SK-N-SH (cell line): ENCODE results near the gene EFNA3. TPM values are rescaled to one million over a fixed set of nuclear protein-coding genes. Genes with fewer than 3 reads are reported as not detected.

Source experiments
- CTCF ChIA-PET: fragments of 300-600, 350-600 bp; formaldehyde crosslinking; extraction: SDS; loops from one replicate; lab custom pipeline; 2021; lab: Yijun Ruan, JAX
- POLR2A ChIA-PET: fragments of 350-600 bp; sonication (Branson Sonifier 250); formaldehyde crosslinking; extraction: SDS; loops from one replicate; lab custom pipeline; 2020; ENCODE audit warnings: antibody characterized with exemption, inconsistent platforms; lab: Yijun Ruan, JAX
- DNase-seq: peaks from one replicate; pipeline ENCODE4 v3.0.0; 2012
- H2AFZ ChIP-seq: fragments of 200-600 bp; sonication (generic); 2 replicates; pipeline ENCODE4 v1.8.1; 2016; ENCODE audit warnings: antibody characterized with exemption, mild to moderate bottlenecking, low read depth
- H3F3A ChIP-seq: fragments of 200-600 bp; sonication (generic); replicated peaks from 2 replicates; pipeline ENCODE3; 2016; ENCODE audit warnings: antibody characterized with exemption, mild to moderate bottlenecking; ENCODE audit not compliant: insufficient read depth
- H3K27ac ChIP-seq, 2 experiments: fragments of 200-500 bp in 1 of 2; fragments of 200-600 bp in 1 of 2; sonication (Bioruptor generic) in 1 of 2; sonication (generic), shearing (Covaris generic) in 1 of 2; 2 replicates each; pipeline versions ENCODE4 v1.5.1 to v1.6.1; 2014 to 2016; ENCODE audit warnings: low read depth in 2 of 2, inconsistent platforms in 1 of 2, low read length in 1 of 2, mild to moderate bottlenecking in 1 of 2, mixed read lengths in 1 of 2
- H3K27me3 ChIP-seq: fragments of 200-600 bp; sonication (generic), shearing (Covaris generic); 2 replicates; pipeline ENCODE4 v1.6.1; 2016; ENCODE audit warnings: mixed run types; ENCODE audit not compliant: insufficient read depth
- H3K36me3 ChIP-seq, 2 experiments: fragments of 200-500 bp in 1 of 2; fragments of 200-600 bp in 1 of 2; sonication (Bioruptor generic) in 1 of 2; sonication (generic) in 1 of 2; replicated peaks in 1 of 2; 2 replicates each; pipeline versions ENCODE3 to v1.5.1; 2014 to 2016; ENCODE audit warnings: low read length in 1 of 2, mild to moderate bottlenecking in 1 of 2; ENCODE audit not compliant: insufficient read depth in 2 of 2, control insufficient read depth in 1 of 2
- H3K4me1 ChIP-seq, 2 experiments: fragments of 200-500 bp in 1 of 2; fragments of 200-600 bp in 1 of 2; sonication (Bioruptor generic) in 1 of 2; sonication (generic), shearing (Covaris generic) in 1 of 2; 2 replicates each; pipeline versions ENCODE4 v1.5.1 to v1.6.1; 2014 to 2016; ENCODE audit warnings: low read depth in 1 of 2, low read length in 1 of 2, mixed run types in 1 of 2; ENCODE audit not compliant: insufficient read depth in 2 of 2, control insufficient read depth in 1 of 2
- H3K4me2 ChIP-seq: fragments of 200-600 bp; sonication (generic), shearing (Covaris generic); 2 replicates; pipeline ENCODE4 v1.6.1; 2017; ENCODE audit warnings: mixed run types
- H3K4me3 ChIP-seq, 2 experiments: fragments of 200-500 bp in 1 of 2; fragments of 200-600 bp in 1 of 2; sonication (Bioruptor generic) in 1 of 2; sonication (generic), shearing (Covaris generic) in 1 of 2; 2 replicates each; pipeline versions ENCODE4 v1.5.1 to v1.8.1; 2014 to 2016; ENCODE audit warnings: low read depth in 2 of 2, inconsistent platforms in 1 of 2, low read length in 1 of 2, mild to moderate bottlenecking in 1 of 2, mixed read lengths in 1 of 2, moderate library complexity in 1 of 2
- H3K79me2 ChIP-seq: fragments of 200-600 bp; sonication (generic); 2 replicates; pipeline ENCODE4 v1.8.1; 2017; ENCODE audit warnings: mild to moderate bottlenecking; ENCODE audit not compliant: insufficient read depth
- H3K9ac ChIP-seq: fragments of 200-600 bp; sonication (generic); 2 replicates; pipeline ENCODE4 v1.6.1; 2017; ENCODE audit warnings: mixed run types
- H3K9me2 ChIP-seq: fragments of 200-600 bp; sonication (generic); 2 replicates; pipeline ENCODE4 v1.6.1; 2017; ENCODE audit warnings: mixed run types
- H3K9me3 ChIP-seq: fragments of 200-600 bp; sonication (generic); 2 replicates; pipeline ENCODE4 v1.6.1; 2017; ENCODE audit warnings: mixed run types, mild to moderate bottlenecking, moderate library complexity
- H4K20me1 ChIP-seq: fragments of 200-600 bp; sonication (generic); 2 replicates; pipeline ENCODE4 v1.6.1; 2017; ENCODE audit warnings: mild to moderate bottlenecking, mixed run types; ENCODE audit not compliant: insufficient read depth
- CHD2 ChIP-seq: fragments of 150-350 bp; IDR thresholded peaks from 2 replicates; pipeline ENCODE4 v1.6.1; 2018; ENCODE audit warnings: low read length; ENCODE audit not compliant: partially characterized antibody
- EP300 ChIP-seq, 2 experiments: IDR thresholded peaks; 2 replicates each; pipeline versions ENCODE4 v1.4.0 to v1.6.1; 2012; ENCODE audit warnings: borderline replicate concordance in 1 of 2, low read depth in 1 of 2, low read length in 1 of 2
- GABPA ChIP-seq: IDR thresholded peaks from 2 replicates; pipeline ENCODE4 v1.4.0; 2012; ENCODE audit warnings: low read depth, mild to moderate bottlenecking
- JUND ChIP-seq: IDR thresholded peaks from 2 replicates; pipeline ENCODE4 v1.4.0; 2012
- RXRA ChIP-seq: IDR thresholded peaks from 2 replicates; pipeline ENCODE4 v1.4.0; 2012; ENCODE audit warnings: low read depth, mild to moderate bottlenecking, borderline replicate concordance
- WGBS: methylation state at CpG from one replicate; pipeline ENCODE4 v1.1.6; 2017; ENCODE audit warnings: low lambda C conversion rate; 5-methylcytosine and 5-hydroxymethylcytosine counted together
- polyA plus RNA-seq, 3 experiments: library from polyadenylated mRNA; depleted of rRNA; stranded (reverse); fragments of >200 nt; gene quantifications; 2 replicates each; pipeline ENCODE4 v1.2.3, GENCODE V29; 2012
- TF ChIP-seq, protein P1 (sequence below): IDR thresholded peaks from 2 replicates; pipeline ENCODE4 v1.4.0; 2012; ENCODE audit warnings: low read depth, borderline replicate concordance

The EFNA3 gene
- polyA plus RNA-seq, 1 of the 3 experiments (the other 2 are of a cell fraction), result 6.0 TPM

GRCh38 chr1:155127967-155128754, 49.5 kb downstream of the EFNA3 start:
- peak overlapping the region; percentile 91 for H2AFZ ChIP-seq
- no peak for DNase-seq
- H3K9me2 ChIP-seq, result no peaks in the 10 kb centered on the region
- 12% methylated on average over 17 of the region's 17 CpGs for WGBS
- peaks cover 19 to 45% of the 10 kb centered on the region in 2 experiments for H3K4me1 ChIP-seq
- peak overlapping the region; percentile 56 for H3K9ac ChIP-seq
- no peaks in the 10 kb centered on the region for H3K79me2 ChIP-seq
- H3K9me3 ChIP-seq, result no peaks in the 10 kb centered on the region
- peaks cover 3 to 8% of the 10 kb centered on the region in 2 experiments for H3K36me3 ChIP-seq
- no peaks in the 10 kb centered on the region for H4K20me1 ChIP-seq
- H3F3A ChIP-seq, result peaks cover 7% of the 10 kb centered on the region
- peak overlapping the region; percentile 63 to 67 for H3K4me3 ChIP-seq
- ChIA-PET CTCF (interaction anchor here (0.7 to 9.7 kb wide), 11 partner anchors 33 to 77 kb away, joined by 3 to 67 read pairs (median 5); partner anchors contain the start of genes EFNA3 and KRTCAP2), POLR2A (interaction anchor here (0.7 to 1.6 kb wide), 4 partner anchors 37 to 145 kb away, joined by 3 to 6 read pairs (median 4); partner anchors contain the start of genes FLAD1 and KRTCAP2)
- peak overlapping the region in 1 of 2 experiments; percentile 77; a peak in 2 of 4 replicates for H3K27ac ChIP-seq
- TF ChIP-seq GABPA (no peak), JUND (no peak)
- TF ChIP-seq, protein P1, sequence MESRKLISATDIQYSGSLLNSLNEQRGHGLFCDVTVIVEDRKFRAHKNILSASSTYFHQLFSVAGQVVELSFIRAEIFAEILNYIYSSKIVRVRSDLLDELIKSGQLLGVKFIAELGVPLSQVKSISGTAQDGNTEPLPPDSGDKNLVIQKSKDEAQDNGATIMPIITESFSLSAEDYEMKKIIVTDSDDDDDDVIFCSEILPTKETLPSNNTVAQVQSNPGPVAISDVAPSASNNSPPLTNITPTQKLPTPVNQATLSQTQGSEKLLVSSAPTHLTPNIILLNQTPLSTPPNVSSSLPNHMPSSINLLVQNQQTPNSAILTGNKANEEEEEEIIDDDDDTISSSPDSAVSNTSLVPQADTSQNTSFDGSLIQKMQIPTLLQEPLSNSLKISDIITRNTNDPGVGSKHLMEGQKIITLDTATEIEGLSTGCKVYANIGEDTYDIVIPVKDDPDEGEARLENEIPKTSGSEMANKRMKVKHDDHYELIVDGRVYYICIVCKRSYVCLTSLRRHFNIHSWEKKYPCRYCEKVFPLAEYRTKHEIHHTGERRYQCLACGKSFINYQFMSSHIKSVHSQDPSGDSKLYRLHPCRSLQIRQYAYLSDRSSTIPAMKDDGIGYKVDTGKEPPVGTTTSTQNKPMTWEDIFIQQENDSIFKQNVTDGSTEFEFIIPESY, result no peak
- H3K27me3 ChIP-seq, result no peaks in the 10 kb centered on the region
- H3K4me2 ChIP-seq, result peak overlapping the region; percentile 98

GRCh38 chr1:155128755-155129473, 50.3 kb downstream of the EFNA3 start:
- no peaks in the 10 kb centered on the region for H3K9me3 ChIP-seq
- H3K4me1 ChIP-seq, result peaks cover 19 to 45% of the 10 kb centered on the region in 2 experiments
- H4K20me1 ChIP-seq, result no peaks in the 10 kb centered on the region
- no peaks in the 10 kb centered on the region for H3K79me2 ChIP-seq
- CTCF ChIA-PET, result interaction anchor here (0.7 to 9.7 kb wide), 12 partner anchors 13 to 78 kb away, joined by 3 to 67 read pairs (median 6); partner anchors contain the start of genes EFNA3 and KRTCAP2
- peak overlapping the region; percentile 14 to 77; a peak in 3 of 4 replicates for H3K27ac ChIP-seq
- peaks cover 7% of the 10 kb centered on the region for H3F3A ChIP-seq
- no peaks in the 10 kb centered on the region for H3K9me2 ChIP-seq
- H3K9ac ChIP-seq, result peak overlapping the region; percentile 56; the same call in 1 of the 2 replicates
- no peaks in the 10 kb centered on the region for H3K27me3 ChIP-seq
- H2AFZ ChIP-seq, result no peak overlapping the region
- H3K4me3 ChIP-seq, result peak overlapping the region; percentile 63 to 67
- H3K36me3 ChIP-seq, result peaks cover 5 to 15% of the 10 kb centered on the region in 2 experiments
- POLR2A ChIA-PET, result interaction anchor here (0.7 to 1.6 kb wide), 5 partner anchors 33 to 146 kb away, joined by 3 to 6 read pairs (median 4); partner anchors contain the start of genes FLAD1 and KRTCAP2
- H3K4me2 ChIP-seq, result peak overlapping the region; percentile 98
- peak; percentile 64 for DNase-seq
- 42% methylated on average over 11 of the region's 14 CpGs for WGBS
- no peak for TF ChIP-seq EP300 (IDR thresholded peaks at IDR 0.05; ENCODE audit: borderline replicate concordance in 1 of 2, low read depth in 1 of 2, low read length in 1 of 2)
- no peak for TF ChIP-seq RXRA
- peak; percentile 35 for TF ChIP-seq CHD2
